IPS-15b (cell line): ENCODE data around the gene BAX.

Source experiments
- H3K27me3 ChIP-seq: one replicate; pipeline ENCODE4 v1.6.1; 2013; ENCODE audit warnings: low read length; ENCODE audit not compliant: control insufficient read depth, insufficient read depth
- H3K36me3 ChIP-seq: one replicate; pipeline ENCODE4 v1.6.1; 2013; ENCODE audit warnings: low read length; ENCODE audit not compliant: control insufficient read depth, insufficient read depth
- H3K4me1 ChIP-seq: one replicate; pipeline ENCODE4 v1.6.1; 2013; ENCODE audit warnings: mild to moderate bottlenecking, low read length; ENCODE audit not compliant: control insufficient read depth, insufficient read depth
- H3K4me3 ChIP-seq: one replicate; pipeline ENCODE4 v1.5.1; 2013; ENCODE audit warnings: low read depth, low read length
- H3K9ac ChIP-seq: one replicate; pipeline ENCODE4 v1.6.1; 2013; ENCODE audit warnings: low read depth, mild to moderate bottlenecking, low read length
- H3K9me3 ChIP-seq: one replicate; pipeline ENCODE4 v1.6.1; 2013; ENCODE audit warnings: mild to moderate bottlenecking, low read length; ENCODE audit not compliant: control insufficient read depth, insufficient read depth

BAX gene

GRCh38 chr19:48982280-48982679, 27.6 kb downstream of the BAX start:
- H3K4me3 ChIP-seq = no peak overlapping the region
- H3K27me3 ChIP-seq = no peaks in the 10 kb centered on the region
- H3K4me1 ChIP-seq = no peaks in the 10 kb centered on the region
- H3K9ac ChIP-seq = no peak overlapping the region
- peaks cover 25% of the 10 kb centered on the region for H3K36me3 ChIP-seq
- no peaks in the 10 kb centered on the region for H3K9me3 ChIP-seq

- Histone ChIP-seq H3K27me3 (no peaks in the 10 kb centered on the region), H3K4me1 (no peaks in the 10 kb centered on the region), H3K9me3 (no peaks in the 10 kb centered on the region), H3K4me3 (no peak overlapping the region), H3K9ac (no peak overlapping the region), H3K36me3 (peaks cover 43% of the 10 kb centered on the region)
These were observed 31.0 kb downstream of the BAX start for GRCh38 chr19:48985711-48986110.

- Histone ChIP-seq H3K4me1 (no peaks in the 10 kb centered on the region), H3K36me3 (peaks cover 48% of the 10 kb centered on the region), H3K4me3 (no peak overlapping the region), H3K9ac (no peak overlapping the region), H3K9me3 (no peaks in the 10 kb centered on the region), H3K27me3 (no peaks in the 10 kb centered on the region)
These were observed 31.5 kb downstream of the BAX start for GRCh38 chr19:48986211-48986610.

- H3K27me3 ChIP-seq = no peaks in the 10 kb centered on the region
- no peaks in the 10 kb centered on the region for H3K9me3 ChIP-seq
- H3K4me1 ChIP-seq = no peaks in the 10 kb centered on the region
- no peak overlapping the region for H3K9ac ChIP-seq
- no peak overlapping the region for H3K4me3 ChIP-seq
- H3K36me3 ChIP-seq = peaks cover 45% of the 10 kb centered on the region
These were observed 32.6 kb downstream of the BAX start for GRCh38 chr19:48987323-48987722.

GRCh38 chr19:48988286-48988685, 33.6 kb downstream of the BAX start:
- Histone ChIP-seq H3K9ac (no peak overlapping the region), H3K4me1 (no peaks in the 10 kb centered on the region), H3K9me3 (no peaks in the 10 kb centered on the region), H3K36me3 (peaks cover 43% of the 10 kb centered on the region), H3K27me3 (no peaks in the 10 kb centered on the region), H3K4me3 (no peak overlapping the region)

- Histone ChIP-seq H3K9me3 (no peaks in the 10 kb centered on the region), H3K4me3 (no peak overlapping the region), H3K9ac (no peak overlapping the region), H3K36me3 (peaks cover 41% of the 10 kb centered on the region), H3K4me1 (no peaks in the 10 kb centered on the region), H3K27me3 (no peaks in the 10 kb centered on the region)
These were observed 34.2 kb downstream of the BAX start for GRCh38 chr19:48988860-48989259.

- Histone ChIP-seq H3K27me3 (no peaks in the 10 kb centered on the region), H3K9ac (no peak overlapping the region), H3K9me3 (no peaks in the 10 kb centered on the region), H3K36me3 (peaks cover 41% of the 10 kb centered on the region), H3K4me3 (no peak overlapping the region), H3K4me1 (no peaks in the 10 kb centered on the region)
These were observed 35.1 kb downstream of the BAX start for GRCh38 chr19:48989701-48990291.

- Histone ChIP-seq H3K36me3 (peaks cover 35% of the 10 kb centered on the region), H3K4me3 (no peak overlapping the region), H3K27me3 (no peaks in the 10 kb centered on the region), H3K4me1 (peaks cover 2% of the 10 kb centered on the region), H3K9ac (no peak overlapping the region), H3K9me3 (no peaks in the 10 kb centered on the region)
These were observed 35.7 kb downstream of the BAX start for GRCh38 chr19:48990400-48990799.

- H3K36me3 ChIP-seq = peaks cover 29% of the 10 kb centered on the region
- H3K27me3 ChIP-seq = no peaks in the 10 kb centered on the region
- H3K9ac ChIP-seq = no peak overlapping the region
- no peak overlapping the region for H3K4me3 ChIP-seq
- no peaks in the 10 kb centered on the region for H3K9me3 ChIP-seq
- peaks cover 2% of the 10 kb centered on the region for H3K4me1 ChIP-seq
These were observed 36.4 kb downstream of the BAX start for GRCh38 chr19:48991011-48991609.

GRCh38 chr19:48991873-48992580, 37.4 kb downstream of the BAX start:
- peaks cover 25% of the 10 kb centered on the region for H3K36me3 ChIP-seq
- no peaks in the 10 kb centered on the region for H3K27me3 ChIP-seq

GRCh38 chr19:48992581-48993174, 38.0 kb downstream of the BAX start:
- Histone ChIP-seq H3K4me1 (peaks cover 2% of the 10 kb centered on the region), H3K9ac (peak overlapping the region; percentile 92), H3K36me3 (peaks cover 23% of the 10 kb centered on the region), H3K9me3 (no peaks in the 10 kb centered on the region), H3K4me3 (peak overlapping the region; percentile 94), H3K27me3 (no peaks in the 10 kb centered on the region)

More at GRCh38 chr19:48991873-48992580, 37.4 kb downstream of the BAX start:
- peak overlapping the region; percentile 94 for H3K4me3 ChIP-seq
- H3K4me1 ChIP-seq = peaks cover 2% of the 10 kb centered on the region
- H3K9ac ChIP-seq = peak overlapping the region; percentile 92
- H3K9me3 ChIP-seq = no peaks in the 10 kb centered on the region
